ENCODE results near the gene EXOSC3.

DNA sequence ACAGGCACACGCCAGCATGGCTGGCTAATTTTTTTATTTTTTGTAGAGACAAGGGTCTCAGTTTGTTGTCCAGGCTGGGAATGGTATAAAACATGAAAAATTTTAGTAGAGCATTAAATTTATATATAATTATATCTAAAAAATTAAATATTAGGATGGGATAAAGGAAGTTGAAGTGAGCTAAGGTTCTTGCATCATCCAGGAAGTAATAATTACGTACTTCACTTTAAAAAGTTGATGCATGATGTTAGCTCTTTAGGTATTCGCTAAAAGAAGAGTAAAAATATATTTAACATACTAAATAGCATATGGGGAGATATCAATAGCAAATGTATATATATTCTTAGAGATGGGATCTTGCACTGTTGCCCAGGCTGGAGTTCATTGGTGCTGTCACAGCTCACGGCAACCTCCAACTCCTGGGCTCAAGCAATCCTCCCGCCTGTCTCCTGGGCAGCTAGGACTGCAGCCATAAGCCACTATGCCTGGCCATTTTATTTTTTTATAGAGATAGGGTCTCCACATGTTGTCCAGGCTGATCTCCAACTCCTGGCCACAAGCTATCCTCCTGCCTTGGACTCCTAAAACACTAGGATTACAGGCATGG is 28.0 kb upstream of the EXOSC3 start:
- no peak for TF ChIP-seq POLR2A (IDR thresholded peaks at IDR 0.05; ENCODE audit: low read length)
- TF ChIP-seq GATA1 (IDR thresholded peaks at IDR 0.05; ENCODE audit: low read depth, low read length), result no peak

Data from erythroblast (primary cell).